Lower leg skin (tissue), 3 donors: ENCODE data around the gene ERN1.

Experiments used
- CTCF ChIP-seq, 3 donors: fragments of 450-650 bp; IDR thresholded peaks; one replicate each; pipeline ENCODE4 v1.5.1; 2016; ENCODE audit warnings: antibody characterized with exemption in 3 of 3, mild to moderate bottlenecking in 3 of 3, moderate library complexity in 2 of 3
- POLR2A ChIP-seq, 2 donors: fragments of 450-650 bp; IDR thresholded peaks; one replicate each; pipeline ENCODE4 v1.6.1; 2016 to 2017; ENCODE audit warnings: antibody characterized with exemption in 2 of 2, mild to moderate bottlenecking in 1 of 2, moderate library complexity in 1 of 2

GRCh38 chr17:64008346-64008745 lies 121.6 kb downstream of the ERN1 start:
- no peak for TF ChIP-seq CTCF (IDR thresholded peaks at IDR 0.05)
- TF ChIP-seq POLR2A (IDR thresholded peaks at IDR 0.05), result no peak
